Measurements from ENCODE around the gene HOXB2.

HOXB2 gene
- 4.3 to 15.3 reads per million in 2 experiments for total RNA-seq

DNA sequence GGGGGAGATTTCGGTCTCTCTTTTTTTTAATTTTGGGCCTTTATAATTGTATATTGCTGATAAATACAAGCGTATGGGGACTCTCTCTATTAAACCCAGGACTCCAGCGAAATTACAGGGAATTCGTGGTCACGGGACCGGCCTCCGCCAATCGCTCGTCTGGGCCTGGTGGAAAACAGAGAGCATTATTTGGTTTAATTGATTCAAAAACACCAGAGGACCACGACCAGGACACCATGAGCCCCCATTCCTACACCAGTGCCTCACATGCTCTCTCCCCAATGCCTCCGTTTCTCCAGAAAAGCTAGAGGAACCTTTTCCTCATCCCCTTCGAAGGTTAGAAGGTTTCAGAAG, at the start of gene HOXB2:
Gene HOXB2 (minus strand): TSS at position 88 of the 354 bp plus-strand sequence. CDS start 198 bp downstream, outside the sequence.
- DNase-seq (ENCODE audit: low read depth): no peak

- DNase-seq (ENCODE audit: low read depth): peak; percentile 69
Observed at GRCh38 chr17:48593840-48594537, 49.1 kb upstream of the HOXB2 start.

DNA sequence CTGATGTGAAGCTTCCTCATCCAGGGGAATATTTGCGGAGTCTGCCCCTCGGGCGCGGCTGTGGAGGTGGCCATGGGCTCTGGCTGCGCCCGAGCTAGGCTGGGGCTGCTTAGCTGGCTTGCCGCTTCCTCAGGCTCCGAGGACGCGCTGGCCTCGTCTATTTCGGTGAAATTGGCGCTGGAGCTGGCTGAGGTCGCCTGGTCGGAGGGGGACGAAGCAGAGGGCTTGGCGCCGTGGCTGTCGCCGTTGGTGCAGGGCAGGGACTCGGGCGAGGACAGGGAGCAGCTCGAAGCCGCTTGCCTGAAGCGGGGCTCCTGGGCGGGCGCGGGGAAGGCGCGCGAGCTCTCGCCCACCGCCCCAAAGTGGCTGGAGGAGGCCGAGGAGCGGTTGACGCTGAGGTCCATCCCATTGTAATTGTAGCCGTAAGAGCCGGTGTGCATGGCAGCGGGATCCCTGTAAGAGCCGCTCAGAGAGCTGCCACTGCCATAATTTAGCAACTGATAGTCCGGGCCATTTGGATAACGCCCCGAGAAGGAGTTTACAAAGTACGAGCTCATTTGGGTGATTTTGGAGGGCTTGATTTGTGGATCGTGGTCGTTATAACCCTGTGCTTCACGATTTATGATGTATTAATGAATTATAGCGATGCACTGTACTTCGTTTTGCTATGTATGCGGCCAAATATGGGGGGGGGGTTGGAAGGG, 48.4 kb upstream of the HOXB2 start, which contains the start of gene HOXB5:
Gene HOXB5 (minus strand): TSS at position 654 of the 704 bp plus-strand sequence. CDS start 97 bp downstream, at position 557.
- DNase-seq (ENCODE audit: low read depth): no peak

DNA sequence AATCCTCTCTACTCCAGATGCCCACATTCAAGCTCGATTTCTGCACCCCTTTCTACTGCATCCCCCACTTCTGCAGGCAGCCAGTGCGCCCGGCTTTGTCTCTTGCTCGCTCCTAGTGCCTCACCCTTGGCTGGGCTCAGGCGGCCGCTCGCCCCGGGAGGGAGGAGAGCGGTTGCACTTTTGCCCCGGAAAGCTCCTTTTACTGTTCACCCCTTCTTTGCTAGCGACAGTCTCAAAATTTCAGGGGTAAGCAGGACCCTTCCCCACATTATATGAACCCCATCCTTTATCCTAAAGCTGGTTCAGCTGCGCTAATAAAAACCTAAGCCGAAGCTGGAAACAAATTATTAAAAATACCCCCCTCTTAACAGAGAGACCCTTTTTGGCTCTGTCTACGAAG, 47.7 kb upstream of the HOXB2 start:
- no peak for DNase-seq (ENCODE audit: low read depth)

DNA sequence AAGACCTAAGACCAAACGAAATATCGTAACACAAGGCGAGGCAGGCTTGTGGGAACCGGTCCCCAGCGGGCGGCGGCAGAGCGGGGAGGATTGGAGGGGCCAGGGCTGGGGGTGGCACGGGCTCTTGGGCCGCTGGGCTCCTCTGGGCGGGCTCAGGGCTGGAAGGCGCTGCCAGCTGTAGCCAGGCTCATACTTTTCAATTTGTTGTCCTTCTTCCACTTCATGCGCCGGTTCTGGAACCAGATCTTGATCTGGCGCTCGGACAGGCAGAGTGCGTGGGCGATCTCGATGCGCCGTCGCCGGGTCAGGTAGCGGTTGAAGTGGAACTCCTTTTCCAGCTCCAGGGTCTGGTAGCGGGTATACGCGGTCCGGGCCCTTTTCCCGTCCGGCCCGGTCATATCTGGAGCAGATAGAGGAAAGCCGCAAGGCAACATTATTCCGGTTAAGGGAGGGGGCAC, 47.2 kb upstream of the HOXB2 start:
- DNase-seq (ENCODE audit: low read depth): no peak

GRCh38 chr17:48591255-48592056, 46.5 kb upstream of the HOXB2 start:
- no peak for DNase-seq (ENCODE audit: low read depth)

DNA sequence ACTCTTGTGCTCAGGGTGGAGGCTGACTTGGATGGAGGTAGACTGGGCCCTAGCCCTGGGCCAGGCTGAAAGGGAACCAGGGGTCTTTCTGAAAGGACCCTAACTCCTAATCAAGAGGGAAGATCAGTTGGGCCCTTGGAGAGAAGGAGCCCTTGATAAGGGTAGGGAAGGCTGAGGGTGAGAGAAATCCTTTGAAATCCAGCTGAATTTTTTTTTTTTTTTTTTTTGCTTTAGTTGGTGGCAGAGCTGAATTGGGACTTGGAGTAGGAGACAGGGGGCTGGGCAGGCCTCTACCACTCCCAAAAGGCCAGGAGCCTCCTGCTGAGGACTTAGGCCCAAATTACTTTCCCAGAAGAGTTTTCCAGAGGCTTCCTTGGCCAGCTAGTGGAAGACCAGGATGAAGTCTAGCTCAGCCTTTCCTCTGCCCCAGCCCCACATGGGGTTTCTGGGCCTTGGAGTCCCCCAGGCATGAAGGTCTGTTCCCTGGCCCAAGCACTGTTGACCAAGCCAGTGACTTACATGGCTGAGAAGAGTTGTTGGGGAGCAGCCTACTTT, 45.8 kb upstream of the HOXB2 start:
- no peak for DNase-seq (ENCODE audit: low read depth)

- DNase-seq (ENCODE audit: low read depth): no peak
Observed at GRCh38 chr17:48589831-48590606, 45.1 kb upstream of the HOXB2 start, which contains the start of gene HOXB3. Gene HOXB3 (minus strand): TSS chr17:48590241. CDS start chr17:48552474, 37,767 bp downstream.

- no peak for DNase-seq (ENCODE audit: low read depth)
Observed at GRCh38 chr17:48589060-48589830, 44.3 kb upstream of the HOXB2 start.

DNA sequence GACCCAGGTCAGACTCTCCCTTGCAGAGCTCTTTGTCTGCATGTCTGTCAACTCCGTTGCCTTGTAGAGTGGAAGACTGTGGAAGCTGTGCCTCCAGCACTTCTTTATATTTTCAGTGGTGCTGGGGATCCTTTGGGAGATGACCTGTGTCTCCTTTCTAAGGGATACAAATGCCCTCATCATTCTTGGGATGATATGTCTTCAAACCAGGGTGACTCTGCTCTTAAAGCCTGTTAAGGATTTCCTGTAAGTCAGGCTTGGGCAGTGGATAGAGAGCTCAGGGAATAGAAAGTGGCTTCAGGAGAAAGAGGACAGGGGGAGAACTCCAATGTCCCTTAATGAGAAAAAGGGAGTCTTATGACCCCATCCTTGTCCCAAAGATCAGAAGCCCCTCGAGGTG, 43.6 kb upstream of the HOXB2 start:
- no peak for DNase-seq (ENCODE audit: low read depth)

- DNase-seq (ENCODE audit: low read depth): no peak
Observed at GRCh38 chr17:48588074-48588415, 43.1 kb upstream of the HOXB2 start.

DNA sequence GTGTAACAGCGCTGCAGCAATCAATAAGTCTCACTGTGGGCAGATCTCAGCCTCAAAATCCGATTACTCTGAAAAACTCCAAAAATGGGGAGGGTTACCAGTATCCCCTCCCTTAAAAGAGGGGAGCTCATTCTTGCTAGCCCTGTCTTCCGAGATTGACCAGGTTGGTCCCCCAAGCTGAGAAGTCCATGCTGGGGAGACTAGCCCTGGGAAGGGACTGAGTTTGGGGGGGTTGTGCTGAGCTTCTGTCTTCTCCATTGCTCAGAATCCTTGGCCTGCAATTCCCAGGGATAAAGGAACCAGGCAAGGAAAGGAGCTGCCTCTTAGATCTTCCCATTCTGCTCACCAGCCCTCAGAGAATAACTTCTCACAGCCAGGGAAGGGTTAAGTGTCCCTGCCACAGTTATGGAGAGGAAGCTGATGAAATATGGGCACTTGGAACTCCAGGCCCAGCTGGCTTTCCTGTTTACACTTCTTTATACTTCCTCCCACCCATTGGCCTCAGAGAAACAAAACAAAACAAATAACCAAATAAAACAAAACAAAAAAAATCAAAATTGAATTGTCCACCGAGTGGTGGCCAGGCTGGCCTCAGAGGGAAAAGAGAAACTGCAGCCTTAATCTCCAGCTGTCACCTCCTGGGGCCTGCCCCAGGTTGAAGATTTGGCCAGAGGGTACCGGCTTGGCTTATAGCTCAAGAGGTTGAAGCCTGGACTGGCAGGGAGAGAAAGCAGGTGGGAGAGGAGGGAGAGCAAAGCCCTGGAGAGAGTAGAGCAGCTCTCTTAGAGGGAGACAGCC, 42.6 kb upstream of the HOXB2 start:
- no peak for DNase-seq (ENCODE audit: low read depth)

DNA sequence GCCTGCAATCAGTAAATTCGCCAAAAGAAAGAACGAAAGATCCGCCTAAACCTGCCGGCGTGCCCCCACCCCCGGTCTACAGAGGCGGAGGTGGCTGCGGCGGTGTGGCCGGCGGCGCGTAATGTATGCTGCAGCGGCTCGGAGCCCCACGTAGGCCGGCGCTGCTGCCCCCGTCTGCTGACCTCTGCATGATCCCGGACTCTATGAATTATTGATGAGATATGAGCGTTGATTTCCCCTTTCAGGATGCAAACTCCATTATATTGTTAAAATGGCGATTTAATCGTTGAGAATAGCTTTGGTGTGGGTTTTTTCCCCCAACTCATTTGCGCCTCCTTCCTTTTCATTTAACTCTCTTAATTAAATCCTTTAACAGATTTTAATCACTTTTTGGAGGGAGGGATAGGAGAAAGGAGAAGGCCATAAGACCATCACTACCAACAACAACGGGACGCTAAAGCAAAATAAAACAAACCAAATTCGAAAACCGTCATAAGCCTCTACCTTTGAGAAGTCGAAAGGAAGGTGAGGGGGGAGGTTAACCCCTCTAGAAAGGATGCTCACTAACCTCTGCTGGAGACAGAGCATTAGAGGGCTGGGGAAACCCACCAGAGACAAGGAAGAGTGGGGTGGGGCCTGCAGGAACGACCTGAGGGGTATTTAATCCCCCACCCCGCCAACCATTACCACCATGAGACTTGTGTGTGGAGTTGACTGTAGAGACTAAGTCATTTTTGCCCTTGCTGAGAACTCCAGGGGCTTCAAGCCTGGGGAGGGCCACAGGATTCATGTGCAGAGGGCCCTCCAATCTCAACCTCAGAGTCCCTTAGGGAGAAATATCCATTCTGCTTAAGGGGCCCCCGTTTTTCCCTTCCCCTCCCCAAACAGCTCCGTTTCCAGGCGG, 41.7 kb upstream of the HOXB2 start:
- no peak for DNase-seq (ENCODE audit: low read depth)

GRCh38 chr17:48584223-48584741, 39.4 kb upstream of the HOXB2 start:
- DNase-seq (ENCODE audit: low read depth): no peak

GRCh38 chr17:48583708-48584222, 38.9 kb upstream of the HOXB2 start:
- DNase-seq (ENCODE audit: low read depth): no peak

DNA sequence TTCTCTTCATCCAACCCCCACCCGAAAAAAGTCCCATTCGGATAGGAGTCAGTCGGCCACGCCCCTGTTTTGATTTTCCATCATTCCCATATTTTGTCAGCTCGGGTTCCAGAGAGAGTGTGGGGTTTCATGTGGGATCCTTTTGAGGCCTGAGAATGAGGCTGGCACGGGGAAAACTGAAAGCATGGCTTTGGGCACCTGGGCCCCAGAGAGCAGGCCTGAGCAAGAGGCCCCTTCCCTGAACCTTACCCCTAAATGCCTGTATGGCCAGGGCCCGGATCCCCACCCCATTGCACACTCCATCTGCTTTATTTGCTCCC, 37.8 kb upstream of the HOXB2 start:
- DNase-seq (ENCODE audit: low read depth): no peak

- no peak for DNase-seq (ENCODE audit: low read depth)
Observed at GRCh38 chr17:48579760-48580554, 35.0 kb upstream of the HOXB2 start.

DNA sequence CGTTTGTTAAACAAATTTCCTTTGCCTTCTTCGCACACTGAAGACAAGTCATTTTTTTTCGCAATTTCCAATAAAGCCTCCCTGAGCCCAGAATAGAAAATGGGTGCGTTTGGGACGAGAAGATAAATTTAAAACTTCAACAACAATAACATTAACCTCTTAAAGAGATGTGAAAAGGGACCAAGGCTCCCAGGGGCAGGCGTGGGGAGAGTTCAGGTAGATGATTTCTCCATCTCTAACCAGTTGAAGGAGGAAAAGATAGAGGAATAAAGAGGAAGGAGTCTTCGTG, 34.5 kb upstream of the HOXB2 start:
- no peak for DNase-seq (ENCODE audit: low read depth)
